PFSK-1 (cell line): ENCODE measurements around the gene PEX11G.

Source experiments
- FOXP2 ChIP-seq: optimal IDR thresholded peaks from 2 replicates; pipeline ENCODE3; 2011; ENCODE audit warnings: borderline replicate concordance, control low read depth, inconsistent platforms; ENCODE audit not compliant: insufficient read depth; ENCODE audit errors: extremely low read length, extremely low read depth
- POLR2AphosphoS5 ChIP-seq: IDR thresholded peaks from 2 replicates; pipeline ENCODE4 v1.6.1; 2012; ENCODE audit warnings: low read depth, mild to moderate bottlenecking, control low read depth, low read length, moderate library complexity
- SIN3A ChIP-seq: IDR thresholded peaks from 2 replicates; pipeline ENCODE4 v1.6.1; 2012; ENCODE audit warnings: mild to moderate bottlenecking, low read length, moderate library complexity, borderline replicate concordance; ENCODE audit not compliant: insufficient read depth
- TAF1 ChIP-seq: IDR thresholded peaks from 2 replicates; pipeline ENCODE4 v1.6.1; 2012; ENCODE audit warnings: low read length, control low read depth, borderline replicate concordance; ENCODE audit not compliant: insufficient read depth
- TF ChIP-seq, protein P1 (sequence below), 2 experiments: IDR thresholded peaks; 2 replicates each; pipeline versions ENCODE4 v1.6.1 to v1.8.0; 2011 to 2012; ENCODE audit warnings: low read depth in 2 of 2, low read length in 2 of 2, control low read depth in 1 of 2, inconsistent platforms in 1 of 2, mild to moderate bottlenecking in 1 of 2, moderate library complexity in 1 of 2; ENCODE audit not compliant: insufficient read depth in 1 of 2

GRCh38 chr19:7524992-7525739 lies 36.3 kb upstream of the PEX11G start:
- TF ChIP-seq, protein P1, sequence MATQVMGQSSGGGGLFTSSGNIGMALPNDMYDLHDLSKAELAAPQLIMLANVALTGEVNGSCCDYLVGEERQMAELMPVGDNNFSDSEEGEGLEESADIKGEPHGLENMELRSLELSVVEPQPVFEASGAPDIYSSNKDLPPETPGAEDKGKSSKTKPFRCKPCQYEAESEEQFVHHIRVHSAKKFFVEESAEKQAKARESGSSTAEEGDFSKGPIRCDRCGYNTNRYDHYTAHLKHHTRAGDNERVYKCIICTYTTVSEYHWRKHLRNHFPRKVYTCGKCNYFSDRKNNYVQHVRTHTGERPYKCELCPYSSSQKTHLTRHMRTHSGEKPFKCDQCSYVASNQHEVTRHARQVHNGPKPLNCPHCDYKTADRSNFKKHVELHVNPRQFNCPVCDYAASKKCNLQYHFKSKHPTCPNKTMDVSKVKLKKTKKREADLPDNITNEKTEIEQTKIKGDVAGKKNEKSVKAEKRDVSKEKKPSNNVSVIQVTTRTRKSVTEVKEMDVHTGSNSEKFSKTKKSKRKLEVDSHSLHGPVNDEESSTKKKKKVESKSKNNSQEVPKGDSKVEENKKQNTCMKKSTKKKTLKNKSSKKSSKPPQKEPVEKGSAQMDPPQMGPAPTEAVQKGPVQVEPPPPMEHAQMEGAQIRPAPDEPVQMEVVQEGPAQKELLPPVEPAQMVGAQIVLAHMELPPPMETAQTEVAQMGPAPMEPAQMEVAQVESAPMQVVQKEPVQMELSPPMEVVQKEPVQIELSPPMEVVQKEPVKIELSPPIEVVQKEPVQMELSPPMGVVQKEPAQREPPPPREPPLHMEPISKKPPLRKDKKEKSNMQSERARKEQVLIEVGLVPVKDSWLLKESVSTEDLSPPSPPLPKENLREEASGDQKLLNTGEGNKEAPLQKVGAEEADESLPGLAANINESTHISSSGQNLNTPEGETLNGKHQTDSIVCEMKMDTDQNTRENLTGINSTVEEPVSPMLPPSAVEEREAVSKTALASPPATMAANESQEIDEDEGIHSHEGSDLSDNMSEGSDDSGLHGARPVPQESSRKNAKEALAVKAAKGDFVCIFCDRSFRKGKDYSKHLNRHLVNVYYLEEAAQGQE (IDR thresholded peaks at IDR 0.05; ENCODE audit: insufficient read depth in 1 of 2, low read depth in 2 of 2, low read length in 2 of 2), result no peak
- TF ChIP-seq POLR2AphosphoS5 (no peak), TAF1 (no peak), SIN3A (no peak), FOXP2 (no peak)
